WERI-Rb-1 (cell line): ENCODE measurements around the gene ALDH4A1.

Source experiments
- DNase-seq: peaks from one replicate; pipeline ENCODE4 v3.0.0-alpha.2; 2020
- H3K27ac ChIP-seq: fragments of 250-450 bp; sonication (Bioruptor Pico); 2 replicates; pipeline ENCODE4 v1.5.1; 2020; ENCODE audit warnings: mild to moderate bottlenecking, moderate library complexity
- H3K27me3 ChIP-seq: fragments of 250-450 bp; sonication (Bioruptor Pico); 2 replicates; pipeline ENCODE4 v1.5.1; 2021; ENCODE audit warnings: mild to moderate bottlenecking, low read depth, moderate library complexity; ENCODE audit not compliant: insufficient read depth, severe bottlenecking
- H3K36me3 ChIP-seq: fragments of 250-450 bp; sonication (Bioruptor Pico); 2 replicates; pipeline ENCODE4 v1.5.1; 2020; ENCODE audit warnings: mild to moderate bottlenecking, moderate library complexity
- H3K4me3 ChIP-seq: 2 replicates; pipeline ENCODE4 v1.5.1; 2011; ENCODE audit warnings: low read depth, mild to moderate bottlenecking, control low read depth, low read length
- H3K9me3 ChIP-seq: fragments of 250-450 bp; sonication (Bioruptor Pico); 2 replicates; pipeline ENCODE4 v1.5.1; 2021; ENCODE audit warnings: mild to moderate bottlenecking, moderate library complexity; ENCODE audit not compliant: severe bottlenecking
- TF ChIP-seq, protein P1 (sequence below): IDR thresholded peaks from 2 replicates; pipeline ENCODE4 v1.5.1; 2011; ENCODE audit warnings: low read depth, mild to moderate bottlenecking, control low read depth, inconsistent platforms, low read length

ALDH4A1 gene

DNA sequence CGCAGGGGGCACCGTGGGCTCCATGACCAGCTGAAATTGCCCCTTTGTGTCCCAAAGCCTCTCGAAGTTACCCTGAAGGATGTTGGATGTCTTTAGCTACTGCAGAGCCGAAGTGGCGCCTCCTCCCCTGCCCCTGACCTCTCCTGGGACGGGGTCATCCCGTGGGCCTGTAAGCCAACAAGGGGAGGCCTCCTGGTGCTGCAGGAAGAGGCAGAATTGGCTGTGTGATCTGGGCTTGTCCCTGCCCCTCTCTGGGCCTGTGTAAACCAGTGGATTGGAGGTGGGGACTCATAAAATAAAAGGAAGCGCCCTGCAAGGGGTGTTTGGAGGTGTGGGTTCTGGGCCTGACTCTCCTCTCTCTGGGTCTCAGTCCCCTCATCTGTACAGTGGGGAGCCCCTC, 40.8 kb downstream of the ALDH4A1 start:
- H3K27me3 ChIP-seq, result no peaks in the 10 kb centered on the region
- TF ChIP-seq, protein P1, sequence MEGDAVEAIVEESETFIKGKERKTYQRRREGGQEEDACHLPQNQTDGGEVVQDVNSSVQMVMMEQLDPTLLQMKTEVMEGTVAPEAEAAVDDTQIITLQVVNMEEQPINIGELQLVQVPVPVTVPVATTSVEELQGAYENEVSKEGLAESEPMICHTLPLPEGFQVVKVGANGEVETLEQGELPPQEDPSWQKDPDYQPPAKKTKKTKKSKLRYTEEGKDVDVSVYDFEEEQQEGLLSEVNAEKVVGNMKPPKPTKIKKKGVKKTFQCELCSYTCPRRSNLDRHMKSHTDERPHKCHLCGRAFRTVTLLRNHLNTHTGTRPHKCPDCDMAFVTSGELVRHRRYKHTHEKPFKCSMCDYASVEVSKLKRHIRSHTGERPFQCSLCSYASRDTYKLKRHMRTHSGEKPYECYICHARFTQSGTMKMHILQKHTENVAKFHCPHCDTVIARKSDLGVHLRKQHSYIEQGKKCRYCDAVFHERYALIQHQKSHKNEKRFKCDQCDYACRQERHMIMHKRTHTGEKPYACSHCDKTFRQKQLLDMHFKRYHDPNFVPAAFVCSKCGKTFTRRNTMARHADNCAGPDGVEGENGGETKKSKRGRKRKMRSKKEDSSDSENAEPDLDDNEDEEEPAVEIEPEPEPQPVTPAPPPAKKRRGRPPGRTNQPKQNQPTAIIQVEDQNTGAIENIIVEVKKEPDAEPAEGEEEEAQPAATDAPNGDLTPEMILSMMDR, result no peak
- no peak for DNase-seq
- no peaks in the 10 kb centered on the region for H3K9me3 ChIP-seq
- H3K4me3 ChIP-seq, result no peak overlapping the region
- no peaks in the 10 kb centered on the region for H3K36me3 ChIP-seq
- H3K27ac ChIP-seq, result no peak overlapping the region

DNA sequence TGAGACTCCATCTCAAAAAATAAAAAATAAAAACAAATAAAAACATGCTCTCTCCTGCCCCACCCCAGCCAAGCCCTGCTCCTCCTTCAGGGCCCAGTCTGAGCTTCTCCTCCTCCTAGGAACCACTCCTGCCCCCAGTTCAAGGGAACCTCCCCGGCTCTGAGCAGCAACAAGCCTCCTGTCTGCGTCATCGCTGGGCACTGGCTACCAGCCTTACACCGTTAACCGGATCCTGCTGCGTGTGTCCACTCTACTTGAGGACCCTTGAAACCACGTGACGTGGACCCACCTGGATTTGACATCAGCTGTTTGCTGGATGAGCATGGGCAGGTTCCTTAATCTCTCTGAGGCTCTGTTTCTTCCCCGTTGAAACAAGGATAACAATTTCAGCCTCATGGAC, 41.3 kb downstream of the ALDH4A1 start:
- Histone ChIP-seq H3K27me3 (no peaks in the 10 kb centered on the region), H3K4me3 (no peak overlapping the region), H3K36me3 (no peaks in the 10 kb centered on the region), H3K27ac (no peak overlapping the region), H3K9me3 (no peaks in the 10 kb centered on the region)
- TF ChIP-seq, protein P1, result no peak
- DNase-seq, result no peak

DNA sequence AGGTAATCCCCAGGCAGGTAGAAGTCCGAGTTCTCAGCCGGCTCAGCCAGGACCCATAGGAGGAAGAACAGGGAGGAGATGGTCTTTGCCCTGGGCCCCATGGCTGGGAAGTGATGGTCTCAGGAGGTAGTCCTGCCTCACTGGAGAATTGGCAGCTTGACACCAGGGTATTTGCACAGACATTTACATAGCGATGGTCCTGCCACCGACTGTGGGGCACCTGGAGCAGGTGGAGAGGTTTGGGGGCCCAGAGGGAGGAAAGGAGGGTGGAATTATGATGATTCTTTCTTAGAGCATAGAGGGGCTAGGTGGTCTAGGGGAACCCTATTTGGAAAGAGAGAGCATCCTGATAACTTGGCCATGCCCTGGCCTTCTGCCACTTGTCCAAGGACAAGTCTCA, 42.8 kb downstream of the ALDH4A1 start, which contains the start of gene TAS1R2:
Gene TAS1R2, minus strand, starts transcription at position 101 of the 400 bp plus-strand sequence. Its CDS starts 0 bp downstream, at position 101.
- TF ChIP-seq, protein P1, result no peak
- Histone ChIP-seq H3K27ac (no peak within 1 kb of the TSS), H3K27me3 (no peaks in the 10 kb centered on the region), H3K36me3 (no peaks in the 10 kb centered on the region), H3K9me3 (no peaks in the 10 kb centered on the region), H3K4me3 (no peak within 1 kb of the TSS)
- DNase-seq, result no peak

DNA sequence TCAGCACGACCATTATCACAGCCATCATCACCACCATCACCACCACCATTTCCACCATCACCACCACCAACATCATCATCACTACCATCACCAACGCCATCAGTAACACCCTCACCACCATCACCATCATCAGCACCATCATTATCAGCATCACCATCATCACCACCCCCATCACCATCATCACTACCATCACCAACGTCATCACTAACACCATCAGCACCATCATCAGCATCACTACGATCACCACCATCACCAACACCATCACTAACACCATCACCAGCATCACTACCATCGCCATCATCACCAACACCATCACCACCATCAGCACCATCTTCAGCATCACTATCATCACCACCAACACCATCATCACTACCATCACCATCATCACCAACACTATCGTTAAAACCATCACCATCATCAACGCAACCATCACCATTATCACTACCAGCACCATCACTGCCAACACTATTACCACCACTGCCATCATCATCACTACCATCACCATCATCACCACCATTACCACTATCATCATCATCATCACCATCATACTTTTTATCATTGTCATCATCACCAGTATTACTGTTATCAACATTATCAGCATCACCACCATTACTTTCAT, 44.2 kb downstream of the ALDH4A1 start:
- no peak overlapping the region for H3K27ac ChIP-seq
- no peak overlapping the region for H3K4me3 ChIP-seq
- H3K27me3 ChIP-seq, result no peaks in the 10 kb centered on the region
- no peaks in the 10 kb centered on the region for H3K9me3 ChIP-seq
- H3K36me3 ChIP-seq, result no peaks in the 10 kb centered on the region
- TF ChIP-seq, protein P1, result no peak
- no peak for DNase-seq

DNA sequence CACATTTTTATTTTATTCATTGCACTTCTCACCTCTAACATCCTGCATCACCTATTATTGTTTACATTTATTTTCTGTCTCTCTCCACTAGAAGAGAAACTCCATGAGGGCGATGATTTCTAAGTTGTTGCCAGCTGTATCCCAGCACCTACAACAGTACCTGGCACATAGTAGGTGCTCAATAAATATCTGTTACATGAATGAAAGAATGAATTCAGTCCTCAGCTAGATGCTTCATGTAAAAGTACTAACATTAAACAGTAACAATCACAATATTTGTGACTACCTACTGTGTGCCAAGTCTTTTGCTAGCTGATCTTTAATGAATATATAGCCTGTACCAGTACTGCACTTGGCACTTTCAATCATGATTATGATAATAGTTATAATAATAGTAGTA, 45.9 kb downstream of the ALDH4A1 start:
- no peak overlapping the region for H3K27ac ChIP-seq
- no peak overlapping the region for H3K4me3 ChIP-seq
- no peaks in the 10 kb centered on the region for H3K9me3 ChIP-seq
- TF ChIP-seq, protein P1, result no peak
- no peak for DNase-seq
- no peaks in the 10 kb centered on the region for H3K27me3 ChIP-seq
- H3K36me3 ChIP-seq, result no peaks in the 10 kb centered on the region

DNA sequence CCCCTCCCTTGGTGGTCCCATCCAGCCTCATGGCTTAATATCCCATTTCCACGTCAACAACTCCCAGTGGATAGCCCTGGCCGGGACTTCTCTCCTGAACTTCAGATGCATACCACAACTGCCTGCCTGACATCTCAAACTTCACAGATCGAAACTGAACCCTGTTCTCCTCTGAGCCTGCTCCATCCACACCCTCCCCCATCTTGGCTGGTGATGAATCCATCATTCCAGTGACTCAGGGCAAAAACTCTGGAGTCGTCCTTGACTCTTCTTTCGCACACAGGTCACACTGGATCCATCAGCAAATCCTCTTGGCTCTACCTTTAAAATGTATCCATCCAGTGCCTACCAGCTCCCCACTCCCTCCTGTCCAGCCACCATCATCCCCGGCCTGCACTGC, 46.8 kb downstream of the ALDH4A1 start:
- TF ChIP-seq, protein P1, result no peak
- Histone ChIP-seq H3K36me3 (no peaks in the 10 kb centered on the region), H3K9me3 (no peaks in the 10 kb centered on the region), H3K4me3 (no peak overlapping the region), H3K27me3 (no peaks in the 10 kb centered on the region), H3K27ac (no peak overlapping the region)
- no peak for DNase-seq
